GM21447 (cell line): ENCODE results near the gene FUT7.

Source experiments
- ATAC-seq: cut with Tn5 transposase; IDR thresholded peaks from one replicate; pipeline ENCODE4 v1.9.1; 2021; ENCODE audit not compliant: unreplicated experiment

FUT7 gene

GRCh38 chr9:136985027-136985602 is 46.8 kb downstream of the FUT7 start:
- no peak for ATAC-seq

- ATAC-seq = no peak
These were observed 47.3 kb downstream of the FUT7 start for GRCh38 chr9:136984464-136985026.

- ATAC-seq = no peak
These were observed 48.1 kb downstream of the FUT7 start for GRCh38 chr9:136983656-136984314.

- ATAC-seq = no peak
These were observed 48.7 kb downstream of the FUT7 start for GRCh38 chr9:136983167-136983566.

- no peak for ATAC-seq
These were observed 49.4 kb downstream of the FUT7 start, which contains the start of gene LCNL1 for GRCh38 chr9:136982232-136983051. Gene LCNL1, plus strand, starts transcription at chr9:136982993. Its CDS starts 594 bp downstream, at chr9:136983587.

GRCh38 chr9:136981588-136982231 is 50.2 kb downstream of the FUT7 start:
- no peak for ATAC-seq

GRCh38 chr9:136980669-136981478 is 51.0 kb downstream of the FUT7 start:
- ATAC-seq = no peak
